ENCODE measurements around the gene DNER. TPM values are rescaled to one million over a fixed set of nuclear protein-coding genes. Genes with fewer than 3 reads are reported as not detected.

Gene DNER
- total RNA-seq, 2 donors from 2014 or later, result 2.6 to 6.0 TPM

DNA sequence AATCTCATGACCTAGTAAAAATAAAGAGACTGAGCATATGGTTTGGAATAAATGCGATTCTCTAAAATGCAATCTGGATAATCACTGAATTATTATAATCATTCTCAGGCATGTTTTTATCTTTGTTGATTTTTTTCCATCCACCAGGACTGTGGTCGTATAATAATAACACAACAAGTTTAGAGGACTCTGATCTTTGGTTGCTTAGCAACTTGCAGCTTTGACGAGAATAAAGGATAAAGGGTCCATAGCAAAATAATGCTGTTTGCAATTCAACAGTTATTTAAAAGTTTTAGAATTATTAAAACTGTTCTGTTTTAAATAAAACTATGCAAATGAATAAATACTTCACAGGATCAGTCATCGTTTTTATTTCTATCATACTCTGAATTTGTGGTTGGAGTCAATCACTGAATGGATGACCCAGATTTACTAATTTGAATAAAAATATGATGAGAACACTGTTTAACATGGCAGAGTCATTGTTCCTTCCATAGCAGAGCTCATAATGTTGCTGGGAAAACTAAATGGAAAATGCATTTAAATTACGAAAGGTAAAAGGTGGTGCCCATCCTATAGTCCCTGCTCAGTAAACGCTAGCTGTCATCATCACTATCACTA is 29.3 kb downstream of the DNER start:
- 76% methylated on average over 6 of the region's 6 CpGs for WGBS
- Histone ChIP-seq H3K4me1 (replicated peaks) (no peaks in the 10 kb centered on the region), H3K4me3 (no peak overlapping the region), H3K27me3 (replicated peaks; ENCODE audit: insufficient read depth) (no peaks in the 10 kb centered on the region), H3K36me3 (no peaks in the 10 kb centered on the region), H3K9me3 (no peaks in the 10 kb centered on the region), H3K27ac (no peak overlapping the region)
- TF ChIP-seq, protein P1, sequence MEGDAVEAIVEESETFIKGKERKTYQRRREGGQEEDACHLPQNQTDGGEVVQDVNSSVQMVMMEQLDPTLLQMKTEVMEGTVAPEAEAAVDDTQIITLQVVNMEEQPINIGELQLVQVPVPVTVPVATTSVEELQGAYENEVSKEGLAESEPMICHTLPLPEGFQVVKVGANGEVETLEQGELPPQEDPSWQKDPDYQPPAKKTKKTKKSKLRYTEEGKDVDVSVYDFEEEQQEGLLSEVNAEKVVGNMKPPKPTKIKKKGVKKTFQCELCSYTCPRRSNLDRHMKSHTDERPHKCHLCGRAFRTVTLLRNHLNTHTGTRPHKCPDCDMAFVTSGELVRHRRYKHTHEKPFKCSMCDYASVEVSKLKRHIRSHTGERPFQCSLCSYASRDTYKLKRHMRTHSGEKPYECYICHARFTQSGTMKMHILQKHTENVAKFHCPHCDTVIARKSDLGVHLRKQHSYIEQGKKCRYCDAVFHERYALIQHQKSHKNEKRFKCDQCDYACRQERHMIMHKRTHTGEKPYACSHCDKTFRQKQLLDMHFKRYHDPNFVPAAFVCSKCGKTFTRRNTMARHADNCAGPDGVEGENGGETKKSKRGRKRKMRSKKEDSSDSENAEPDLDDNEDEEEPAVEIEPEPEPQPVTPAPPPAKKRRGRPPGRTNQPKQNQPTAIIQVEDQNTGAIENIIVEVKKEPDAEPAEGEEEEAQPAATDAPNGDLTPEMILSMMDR (IDR thresholded peaks at IDR 0.05), result no peak
- TF ChIP-seq POLR2AphosphoS5 (IDR thresholded peaks at IDR 0.05), result no peak
- no peak for TF ChIP-seq POLR2A (IDR thresholded peaks at IDR 0.05)
- no peak for DNase-seq (ENCODE audit: low spot score)
- intact Hi-C loops (cut with DNase I), result no loop called here

DNA sequence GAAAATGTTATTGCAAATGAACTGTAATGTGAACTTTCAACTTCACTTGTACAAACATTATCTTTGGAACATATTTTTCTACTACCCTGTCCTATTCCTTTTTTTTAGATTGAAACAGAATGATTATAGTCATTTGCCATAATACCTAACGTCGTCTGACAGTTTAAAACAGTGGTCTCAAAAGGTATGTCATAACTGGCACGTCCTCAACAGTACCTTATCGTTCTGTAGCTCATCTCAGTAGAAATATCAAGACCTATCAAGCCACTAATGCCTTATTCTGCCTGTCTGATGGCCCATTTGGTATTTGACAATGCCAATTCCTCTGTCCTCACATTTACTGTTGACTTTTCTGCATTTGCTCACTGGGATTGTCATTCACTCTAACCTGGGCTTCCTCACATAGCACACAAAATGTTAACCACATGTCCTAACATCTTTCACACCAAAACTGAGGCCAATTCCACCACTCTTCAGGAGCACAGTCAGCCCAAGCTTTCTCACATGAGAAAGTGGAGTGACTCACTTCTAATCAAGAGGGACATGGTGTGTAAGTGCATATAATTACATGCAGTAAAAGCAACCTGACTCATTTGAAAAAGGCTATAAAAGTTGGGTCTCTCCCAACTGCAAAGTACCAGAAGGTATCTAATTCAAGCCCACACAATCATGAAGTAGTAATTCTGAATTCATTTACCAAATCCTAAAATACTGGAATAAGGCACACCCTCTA is 34.8 kb downstream of the DNER start:
- Histone ChIP-seq H3K27me3 (replicated peaks; ENCODE audit: insufficient read depth) (no peaks in the 10 kb centered on the region), H3K36me3 (no peaks in the 10 kb centered on the region), H3K4me3 (no peak overlapping the region), H3K4me1 (replicated peaks) (no peaks in the 10 kb centered on the region), H3K9me3 (no peaks in the 10 kb centered on the region), H3K27ac (no peak overlapping the region)
- no peak for DNase-seq (ENCODE audit: low spot score)
- WGBS, result 87% methylated on average over 4 of the region's 4 CpGs
- no peak for TF ChIP-seq POLR2AphosphoS5 (IDR thresholded peaks at IDR 0.05)
- TF ChIP-seq, protein P1 (IDR thresholded peaks at IDR 0.05), result no peak
- no peak for TF ChIP-seq POLR2A (IDR thresholded peaks at IDR 0.05)
- intact Hi-C loops (cut with DNase I), result no loop called here

DNA sequence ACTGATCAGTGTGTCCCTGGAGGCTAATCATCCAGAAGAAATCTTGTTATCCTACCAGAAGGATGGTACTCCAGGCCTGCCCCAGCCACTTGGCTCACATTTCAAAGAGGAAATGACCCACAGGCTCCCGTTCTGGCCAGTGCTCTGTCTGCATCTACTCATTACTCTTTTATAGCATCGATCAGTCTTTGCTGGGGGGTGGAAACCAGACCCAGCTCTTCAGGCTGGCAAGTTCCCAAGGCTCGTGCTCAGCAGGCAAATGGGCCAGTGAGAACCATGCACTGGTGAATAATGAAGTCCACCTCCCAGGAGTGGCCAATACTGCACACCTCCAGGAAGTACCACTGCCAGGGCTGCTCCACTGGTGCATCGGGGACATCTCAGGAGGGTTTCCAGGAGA is 38.8 kb downstream of the DNER start:
- H3K36me3 ChIP-seq, result no peaks in the 10 kb centered on the region
- no peaks in the 10 kb centered on the region for H3K4me1 ChIP-seq (replicated peaks)
- intact Hi-C loops (cut with DNase I), result no loop called here
- no peaks in the 10 kb centered on the region for H3K9me3 ChIP-seq
- no peak for DNase-seq (ENCODE audit: low spot score)
- WGBS, result 38% methylated on average over 4 of the region's 4 CpGs
- no peak overlapping the region for H3K27ac ChIP-seq
- TF ChIP-seq, protein P1 (IDR thresholded peaks at IDR 0.05), result no peak
- TF ChIP-seq POLR2A (IDR thresholded peaks at IDR 0.05), result no peak
- no peak for TF ChIP-seq POLR2AphosphoS5 (IDR thresholded peaks at IDR 0.05)
- H3K27me3 ChIP-seq (replicated peaks; ENCODE audit: insufficient read depth), result no peaks in the 10 kb centered on the region
- H3K4me3 ChIP-seq, result no peak overlapping the region

DNA sequence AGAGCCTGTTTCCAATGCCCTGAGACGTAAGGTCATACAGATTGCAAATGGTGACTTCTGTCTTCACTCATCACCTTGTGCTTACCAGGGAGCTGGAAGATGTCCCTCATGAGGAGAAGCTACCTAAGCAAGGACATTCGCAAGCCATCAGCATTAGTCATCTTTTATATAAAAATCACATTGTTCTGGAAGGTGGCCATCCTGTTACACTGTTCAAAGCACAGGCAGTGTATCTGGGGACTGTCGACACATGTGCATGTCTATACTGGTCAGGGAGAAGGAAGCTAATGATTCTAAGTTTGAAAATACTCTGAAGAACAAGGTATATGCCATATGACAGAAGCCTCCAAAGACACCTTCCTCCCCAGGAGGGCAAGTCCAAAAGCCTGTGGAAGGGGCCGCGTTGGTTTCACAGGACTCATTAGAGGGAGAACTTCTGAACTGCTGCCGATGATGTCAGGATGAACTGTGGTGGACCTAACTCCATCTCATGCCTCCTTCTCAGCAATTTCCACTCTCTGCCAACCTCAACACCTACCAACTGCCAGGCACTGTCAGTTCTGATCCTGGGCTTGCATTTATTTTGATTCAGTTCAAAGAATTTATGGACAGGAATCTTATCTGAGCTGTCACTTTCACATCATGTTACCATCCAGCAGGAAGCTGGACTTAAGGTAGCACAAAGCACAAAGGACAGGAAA is 39.4 kb downstream of the DNER start:
- no peak for TF ChIP-seq POLR2A (IDR thresholded peaks at IDR 0.05)
- TF ChIP-seq, protein P1 (IDR thresholded peaks at IDR 0.05), result no peak
- TF ChIP-seq POLR2AphosphoS5 (IDR thresholded peaks at IDR 0.05), result no peak
- H3K4me1 ChIP-seq (replicated peaks), result no peaks in the 10 kb centered on the region
- no peak for DNase-seq (ENCODE audit: low spot score)
- no peaks in the 10 kb centered on the region for H3K27me3 ChIP-seq (replicated peaks; ENCODE audit: insufficient read depth)
- H3K36me3 ChIP-seq, result no peaks in the 10 kb centered on the region
- 75% methylated on average over 6 of the region's 6 CpGs for WGBS
- intact Hi-C loops (cut with DNase I), result no loop called here
- H3K9me3 ChIP-seq, result no peaks in the 10 kb centered on the region
- no peak overlapping the region for H3K4me3 ChIP-seq
- no peak overlapping the region for H3K27ac ChIP-seq
